Mesenteric fat pad (tissue), 1 donor: ENCODE measurements around the gene SEMA7A. TPM values are rescaled to one million over a fixed set of nuclear protein-coding genes. Genes with fewer than 3 reads are reported as not detected.

Source experiments
- DNase-seq: peaks from one replicate; pipeline ENCODE4 v3.0.0-alpha.2; 2020; ENCODE audit warnings: low spot score
- total RNA-seq: library from RNA; stranded (reverse); fragmentation: NEBNext Ultra II Directional; extraction: Animal tissue kit (Norgen Biotek cat#: 25700); gene quantifications from one replicate; pipeline ENCODE4 v1.2.1, GENCODE V29; 2021
- donor health status: DM: yes; HTN: yes; CAD: no.

The SEMA7A gene
- total RNA-seq, 1 donor from 2014 or later = 2.1 TPM

DNA sequence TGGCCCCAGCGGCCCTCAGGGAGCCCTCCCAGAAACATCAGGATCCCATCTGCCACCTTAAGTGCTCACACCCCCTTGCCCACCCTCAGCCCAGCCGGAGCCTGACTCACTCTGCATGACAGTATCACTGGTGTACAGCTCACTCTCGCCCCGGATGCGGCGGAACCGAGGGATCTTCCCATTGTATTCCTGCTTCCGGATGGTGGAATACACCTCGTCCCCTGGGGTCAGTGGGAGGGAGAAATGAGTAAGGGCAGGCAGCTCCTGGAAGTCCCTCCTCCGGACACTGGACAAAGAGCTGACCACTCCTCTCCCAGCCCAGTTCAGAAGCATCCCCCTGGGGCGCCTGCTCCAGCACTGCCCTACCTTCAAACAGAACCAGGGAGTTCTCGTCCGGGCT lies 16.5 kb downstream of the SEMA7A start:
- no peak for DNase-seq

DNA sequence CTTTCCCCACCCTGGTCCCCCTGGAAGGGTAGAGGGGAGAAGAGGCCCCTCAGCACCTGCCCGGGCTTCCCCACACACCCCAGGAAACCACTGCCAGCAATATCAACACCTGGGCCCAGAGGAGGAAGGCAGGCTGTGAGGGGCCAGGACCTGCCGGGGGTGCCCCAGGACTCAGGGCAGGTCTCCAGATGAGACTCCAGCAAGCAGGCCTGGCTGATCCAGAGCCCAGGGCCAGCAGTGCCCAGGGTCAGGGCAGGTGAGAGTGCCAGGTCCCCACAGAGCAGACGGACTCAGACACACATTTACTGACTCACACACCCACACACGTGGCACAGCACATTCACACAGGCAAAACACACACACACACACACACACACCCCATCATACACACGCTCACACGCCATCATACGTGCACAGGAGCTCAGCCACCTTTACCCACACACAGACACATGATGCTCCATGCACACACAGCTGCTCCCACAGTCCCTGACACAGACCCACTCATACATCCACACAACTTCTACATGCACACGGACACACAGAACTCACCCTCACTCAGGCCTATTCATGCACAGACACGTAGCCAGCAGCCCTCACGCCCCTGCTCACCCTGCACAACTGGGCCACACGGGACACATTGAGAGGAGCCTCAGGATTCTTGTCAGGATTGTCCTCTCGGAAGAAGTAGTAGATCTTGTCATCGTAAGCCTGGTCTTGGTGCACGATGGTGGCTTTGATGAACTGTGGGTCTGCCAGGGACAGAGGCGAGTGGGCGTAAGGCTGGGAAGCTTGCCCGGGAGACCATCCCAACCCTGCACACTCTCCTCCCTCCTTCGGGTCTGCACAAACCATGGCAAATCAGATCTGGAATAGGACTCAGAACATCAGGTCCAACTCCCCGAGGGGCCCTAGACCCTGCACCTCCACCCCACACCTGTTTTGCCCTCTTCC lies 17.5 kb downstream of the SEMA7A start:
- DNase-seq = no peak

DNA sequence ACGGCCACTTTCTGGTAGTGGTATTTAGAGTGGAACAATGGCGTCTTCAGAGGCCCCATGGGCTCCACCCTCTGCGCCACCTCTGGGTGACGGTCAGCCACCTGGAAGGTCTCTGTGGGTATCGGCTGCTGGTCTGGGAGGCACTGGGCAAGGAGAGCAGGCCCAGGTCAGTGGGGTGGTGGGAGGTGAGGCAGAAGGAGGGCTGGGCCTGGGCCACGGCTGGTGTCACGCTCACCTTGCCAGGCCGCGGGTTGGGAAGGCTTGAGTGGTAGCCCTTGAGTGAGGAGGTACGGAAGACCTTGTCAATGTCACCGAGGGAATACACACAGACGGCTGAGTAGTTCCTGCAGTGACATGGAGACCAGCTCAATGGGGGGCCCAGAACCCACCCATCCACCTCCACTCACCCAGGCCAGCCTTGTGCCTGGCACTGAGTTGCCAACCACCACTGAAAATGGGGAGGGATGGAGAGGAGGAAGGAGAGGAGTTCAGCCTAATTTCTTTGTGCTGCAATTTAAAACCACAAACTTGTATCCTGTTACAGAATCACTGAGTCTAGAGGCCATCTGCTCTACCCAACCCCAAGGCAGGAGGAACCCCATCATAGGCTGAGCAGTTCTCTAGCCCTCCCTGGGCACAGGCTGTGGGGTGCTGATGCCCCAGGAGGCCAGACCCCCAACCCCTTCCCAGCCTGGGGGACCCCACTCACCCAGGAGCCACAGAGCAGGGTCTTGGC lies 19.0 kb downstream of the SEMA7A start:
- no peak for DNase-seq

DNA sequence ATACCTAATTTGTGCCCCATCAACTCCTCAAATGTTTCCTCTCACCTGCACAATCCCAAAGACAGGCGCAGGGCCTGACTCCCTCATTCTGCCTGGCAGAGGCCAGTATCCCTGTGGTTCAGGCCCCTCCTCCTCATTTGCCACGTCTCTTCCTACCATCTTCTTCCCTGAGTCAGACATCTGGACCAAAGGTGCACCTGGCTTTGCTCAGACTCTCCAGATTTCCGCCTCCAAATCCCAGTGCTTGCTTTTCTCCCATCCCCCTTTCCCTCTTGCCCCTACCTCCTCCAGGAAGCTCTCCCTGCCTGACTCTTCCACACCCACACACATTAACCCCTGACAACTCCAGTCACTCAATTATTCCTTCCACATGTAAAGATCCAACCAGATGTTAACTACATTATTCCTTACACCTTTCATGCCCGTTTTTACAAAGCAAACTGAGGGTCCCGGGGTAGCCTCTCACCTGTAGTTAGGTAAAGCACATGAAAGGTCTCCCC lies 19.6 kb downstream of the SEMA7A start:
- DNase-seq = no peak

DNA sequence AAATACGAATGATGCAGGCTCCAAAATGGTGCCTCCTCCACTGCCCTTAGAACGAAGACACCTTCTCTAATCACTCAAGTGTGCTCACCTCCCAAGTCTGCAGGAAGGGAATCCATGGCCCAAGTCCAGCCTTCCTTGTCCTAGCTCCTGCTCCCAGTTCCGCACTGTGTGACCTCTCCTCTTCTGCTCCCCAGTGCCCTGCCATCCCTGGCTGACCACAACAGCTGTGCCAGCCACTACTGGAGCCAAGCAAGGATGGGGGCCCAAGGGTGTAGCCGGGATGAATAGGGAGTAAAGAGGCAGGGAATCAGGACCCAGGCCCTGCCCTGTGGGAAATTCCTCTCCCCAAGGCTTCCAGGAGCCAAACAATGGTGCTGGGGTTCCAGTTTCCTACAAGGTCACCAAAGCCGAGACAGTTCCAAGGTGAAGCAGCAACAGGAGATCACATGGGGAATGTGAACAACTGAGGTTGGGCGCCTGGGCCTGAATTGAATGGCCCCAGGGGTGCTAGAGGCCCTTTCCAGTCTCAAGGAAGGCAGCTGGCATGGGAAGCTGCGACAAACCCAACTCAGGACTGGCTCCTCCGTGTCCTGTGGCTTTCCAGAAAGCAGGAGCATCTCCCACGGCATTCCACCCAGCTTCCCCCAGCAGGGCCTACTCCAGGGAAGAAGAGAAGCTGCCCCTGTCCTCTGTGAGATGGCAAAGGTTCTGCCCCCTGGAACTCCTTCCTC lies 20.2 kb downstream of the SEMA7A start:
- no peak for DNase-seq

DNA sequence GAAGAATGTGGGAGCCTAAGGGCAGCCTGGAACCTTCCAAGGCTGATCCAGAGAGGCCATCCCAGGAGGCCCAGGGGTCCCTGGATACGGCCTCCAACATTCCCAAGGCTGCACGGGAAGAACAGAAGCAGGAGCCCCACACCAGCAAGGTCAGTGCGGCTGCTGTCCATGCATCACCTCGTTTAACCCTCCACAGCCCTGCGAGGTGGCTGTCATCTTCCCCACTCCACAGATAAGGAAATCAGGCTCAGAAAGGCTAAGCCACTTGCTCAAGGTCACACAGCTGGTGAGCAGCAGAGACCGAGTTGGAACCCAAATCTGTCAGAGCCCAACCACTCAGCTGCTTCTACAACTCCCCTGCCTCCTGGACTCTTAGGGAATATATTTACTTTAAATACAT lies 21.6 kb downstream of the SEMA7A start:
- no peak for DNase-seq

DNA sequence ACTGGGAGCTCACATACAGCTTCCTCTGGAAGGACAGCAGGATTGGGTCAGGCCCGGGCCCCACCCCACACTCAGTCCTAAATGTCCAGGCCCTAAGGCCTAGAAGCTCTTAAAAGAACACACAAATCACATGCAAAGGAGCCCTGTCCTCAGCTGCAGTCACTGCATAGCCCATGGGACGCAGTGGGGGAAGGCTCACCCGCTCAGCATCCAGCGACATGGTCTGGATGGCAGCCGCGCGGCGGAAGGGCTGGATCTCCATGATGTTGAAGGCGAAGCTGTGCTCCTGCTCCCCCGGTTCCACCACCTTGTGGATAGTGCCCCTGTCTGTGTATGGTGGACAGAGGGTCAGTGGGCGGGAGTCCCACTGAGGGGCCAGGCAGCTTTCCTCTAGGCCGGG lies 22.1 kb downstream of the SEMA7A start:
- no peak for DNase-seq

DNA sequence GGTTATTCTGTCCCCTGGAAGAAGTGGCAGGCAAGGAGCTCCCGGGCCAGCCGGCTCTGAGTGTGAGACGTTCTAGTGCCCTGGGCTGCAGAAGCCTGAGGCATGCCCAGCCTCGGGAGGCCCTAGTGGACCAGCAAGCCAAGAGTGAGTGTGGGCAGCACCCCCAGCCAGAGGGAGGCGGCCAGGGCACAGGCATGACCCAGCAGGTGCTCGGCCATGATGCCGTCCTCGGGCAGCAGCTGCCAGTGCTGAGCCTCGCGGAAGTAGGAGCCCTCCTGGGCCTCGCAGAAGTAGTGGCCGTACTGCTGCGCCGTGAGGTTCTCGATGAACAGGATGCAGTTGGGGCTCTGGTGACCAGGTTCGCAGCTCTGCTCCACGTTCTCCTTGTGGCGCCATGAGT lies 23.3 kb downstream of the SEMA7A start:
- no peak for DNase-seq

DNA sequence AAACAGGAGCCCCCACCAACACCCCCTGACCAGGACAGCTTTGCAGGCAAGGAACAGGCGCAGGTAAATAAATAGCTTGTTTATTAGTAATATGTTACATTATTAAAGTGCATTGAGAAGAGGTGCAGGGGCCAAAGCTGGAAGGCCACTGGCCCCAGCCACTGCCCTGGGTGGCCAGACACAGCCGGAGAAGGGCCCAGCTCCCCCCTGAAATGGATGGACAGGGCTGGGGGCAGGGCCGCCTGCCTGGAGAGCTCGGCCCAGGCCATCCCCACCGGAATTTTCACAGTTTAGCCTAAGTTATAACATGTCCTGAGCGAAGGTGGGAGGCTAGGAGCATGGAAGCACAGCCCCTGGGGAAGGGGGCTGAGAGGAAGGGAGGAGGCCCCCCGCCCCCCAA lies 24.5 kb downstream of the SEMA7A start:
- no peak for DNase-seq

DNA sequence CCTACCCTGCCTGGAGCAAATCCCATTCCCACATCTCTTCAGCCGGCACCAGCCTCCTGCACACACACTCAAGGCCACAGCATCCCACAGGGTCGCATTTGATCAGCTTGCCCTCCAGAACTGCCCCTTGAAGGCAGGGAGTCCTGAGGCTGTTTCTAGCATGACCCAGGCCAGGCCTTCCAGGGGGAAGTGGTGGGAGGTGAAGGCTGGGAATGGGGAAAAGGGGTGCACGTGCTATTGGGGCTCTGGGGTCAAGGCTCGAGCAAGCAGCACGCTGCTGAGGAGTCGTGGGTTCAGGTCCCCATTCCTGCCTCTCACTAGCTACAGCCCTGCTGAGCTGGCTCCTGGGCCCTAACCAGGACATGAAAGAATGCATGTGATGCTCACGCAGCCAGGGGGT lies 24.9 kb downstream of the SEMA7A start:
- DNase-seq = no peak

DNA sequence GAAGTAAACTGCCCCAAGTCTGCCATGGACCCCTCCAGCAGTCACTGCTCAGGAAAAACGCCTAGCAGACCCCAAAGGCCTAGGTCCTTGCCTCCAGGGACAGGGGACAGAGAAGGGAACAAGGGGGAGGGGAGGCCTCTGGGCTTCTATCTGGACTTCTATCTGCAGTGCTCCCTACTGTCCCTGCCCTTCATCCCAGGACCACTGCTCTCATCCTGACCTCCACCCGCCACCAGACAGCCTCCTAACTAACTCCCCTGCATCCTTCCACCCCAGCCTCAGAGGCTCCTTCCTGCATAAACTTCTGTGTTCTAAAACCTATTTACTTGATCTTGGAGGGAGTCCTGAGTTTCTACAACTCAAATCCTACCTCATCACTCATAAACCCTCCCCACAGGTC lies 25.4 kb downstream of the SEMA7A start:
- no peak for DNase-seq

DNA sequence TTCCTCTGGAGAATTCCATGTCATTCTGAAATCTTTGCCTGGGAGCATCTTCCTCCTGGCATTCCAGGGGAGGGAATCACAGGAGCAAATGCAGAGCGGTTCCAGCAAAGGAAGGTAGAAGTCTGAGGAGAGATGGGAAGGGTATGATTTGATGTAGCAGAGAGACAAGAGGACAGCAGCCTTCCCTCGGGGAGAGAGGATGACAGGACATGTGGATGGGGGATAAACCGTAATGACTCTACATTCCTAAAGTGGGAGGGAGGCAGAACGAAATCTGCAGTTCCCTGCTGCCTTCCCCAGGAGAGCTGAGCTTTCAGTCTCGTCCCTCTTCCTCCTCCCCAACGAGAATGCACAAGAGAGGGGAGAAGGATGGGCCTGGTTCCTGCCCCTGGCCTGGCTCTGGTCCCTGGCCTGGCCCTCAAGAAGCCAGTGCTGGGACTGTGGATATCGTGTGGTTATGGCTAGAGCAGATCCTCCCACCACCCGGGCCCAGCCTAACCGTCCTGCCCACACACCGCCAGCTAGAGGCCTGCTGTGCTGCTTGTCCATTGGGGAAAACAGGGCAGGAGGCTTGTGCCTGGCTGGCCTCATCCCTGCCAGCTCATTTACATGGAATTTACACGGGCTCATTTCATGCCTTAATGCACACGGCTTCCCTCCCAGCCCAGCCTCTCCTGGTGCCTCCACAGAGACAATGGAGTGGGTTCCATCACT lies 26.6 kb downstream of the SEMA7A start:
- no peak for DNase-seq

DNA sequence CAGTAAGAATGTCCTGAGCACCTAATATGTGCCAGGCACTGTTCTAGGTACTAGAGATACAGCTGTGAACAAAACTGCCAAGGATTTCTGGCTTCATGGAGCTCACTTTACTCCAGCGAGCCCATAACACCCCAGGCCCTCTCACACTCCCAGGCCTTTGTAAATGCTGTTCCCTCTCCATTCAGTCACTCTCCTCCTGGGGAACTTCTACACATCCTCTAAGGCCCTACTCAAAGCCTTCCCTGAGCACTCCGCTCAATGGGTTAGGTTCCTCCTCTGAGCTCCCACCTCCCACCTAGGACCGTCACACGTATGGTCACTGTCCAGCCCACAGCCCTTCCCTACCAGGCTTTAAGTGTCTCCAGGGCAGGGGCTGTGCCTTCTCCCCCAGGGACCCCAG lies 27.2 kb downstream of the SEMA7A start:
- DNase-seq = no peak

DNA sequence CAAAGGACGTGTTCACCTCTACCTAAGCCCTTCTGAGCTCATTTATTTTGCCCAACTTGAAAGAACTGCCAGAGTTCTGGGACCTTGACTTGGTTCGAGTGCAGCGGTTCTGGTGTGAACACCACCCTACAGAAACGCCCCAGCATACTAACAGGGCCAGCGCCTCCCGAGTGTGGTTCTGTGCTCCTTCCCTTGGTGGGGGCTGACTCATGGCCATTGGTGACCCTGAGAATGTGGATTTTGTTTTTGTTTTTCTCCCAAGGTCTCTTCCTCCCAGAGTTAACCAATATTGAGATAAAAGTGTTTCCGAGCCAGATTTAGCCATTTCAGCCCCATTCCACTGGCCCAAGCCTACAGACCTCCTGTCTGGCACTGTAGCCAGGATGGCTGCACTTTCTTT lies 27.9 kb downstream of the SEMA7A start:
- DNase-seq = no peak

DNA sequence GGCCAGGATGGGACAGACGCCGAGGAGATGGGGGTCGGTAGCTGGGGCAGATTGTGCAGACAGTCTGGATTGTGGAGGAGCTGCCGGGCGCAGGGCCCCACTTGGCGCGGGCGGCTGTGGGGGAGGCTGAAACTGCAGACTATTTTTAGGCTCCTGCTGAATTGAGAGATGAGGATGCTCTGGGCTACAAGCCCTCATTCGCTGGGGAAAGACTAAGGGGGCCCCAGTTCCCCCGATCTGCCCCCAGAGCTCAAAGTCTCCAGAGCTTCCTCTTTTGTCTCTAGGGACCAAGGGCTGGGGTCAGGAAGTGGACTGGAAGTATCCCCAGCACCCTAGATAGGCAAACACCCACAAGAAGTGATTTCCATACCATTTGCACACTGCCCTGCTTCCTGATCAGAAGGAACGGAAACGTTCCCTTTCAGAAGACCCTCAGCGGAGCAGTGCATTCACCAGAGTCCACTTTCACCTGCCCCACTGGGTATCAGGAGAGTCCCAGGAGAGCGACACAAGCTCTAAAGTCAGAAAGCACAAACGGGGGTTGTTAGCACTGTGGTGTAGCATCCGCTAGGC lies 29.7 kb downstream of the SEMA7A start:
- no peak for DNase-seq

DNA sequence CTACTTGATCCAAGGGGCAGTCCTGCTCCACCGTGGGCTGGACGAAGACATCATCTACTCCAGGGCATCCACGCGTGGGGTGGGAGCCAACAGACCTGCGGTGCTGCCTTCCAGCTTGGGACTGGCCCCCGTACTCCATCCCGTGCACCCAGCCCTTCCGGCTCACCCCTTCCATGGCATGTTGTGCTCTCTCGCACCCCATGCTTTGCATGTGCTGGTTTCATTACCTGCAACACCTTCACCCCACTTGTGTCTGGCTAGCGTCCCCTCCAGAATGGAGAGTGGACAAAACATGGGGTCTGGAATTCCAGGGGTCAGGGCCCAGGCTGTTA lies 30.2 kb downstream of the SEMA7A start:
- no peak for DNase-seq

DNA sequence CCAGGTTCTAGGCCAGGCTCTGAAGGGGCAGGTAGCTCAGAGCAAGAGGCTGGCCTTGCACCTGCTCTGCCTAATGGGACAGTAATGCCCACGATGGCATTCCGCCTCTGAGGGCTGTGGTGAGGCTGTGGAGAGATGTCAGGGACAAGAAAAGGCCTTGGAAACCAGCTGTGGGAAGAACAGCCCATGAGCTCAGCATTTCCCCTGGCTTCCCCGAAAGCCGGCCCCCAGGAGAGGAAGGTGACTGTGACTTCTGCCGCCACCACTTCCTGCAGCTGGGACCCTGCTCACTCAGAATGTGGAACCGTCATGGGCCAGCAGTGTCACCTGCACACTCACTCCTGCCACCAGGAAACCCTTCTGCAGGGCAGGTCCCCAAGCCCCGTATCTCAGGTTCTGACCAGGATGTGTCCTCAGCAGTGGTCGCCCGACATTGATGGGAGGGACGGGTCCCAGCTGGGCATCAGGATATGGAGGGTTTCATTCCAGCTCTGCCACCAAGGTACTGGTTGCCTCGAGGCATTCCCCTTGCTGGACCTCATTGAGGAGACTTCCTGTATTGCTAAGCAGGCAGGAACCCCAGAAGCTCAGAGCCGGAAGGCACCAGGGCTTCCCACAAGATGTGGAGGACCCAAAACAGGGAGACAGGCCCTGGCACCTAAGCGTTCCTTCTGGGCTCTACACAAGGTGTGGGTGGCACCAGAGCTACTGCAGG lies 30.7 kb downstream of the SEMA7A start:
- no peak for DNase-seq

DNA sequence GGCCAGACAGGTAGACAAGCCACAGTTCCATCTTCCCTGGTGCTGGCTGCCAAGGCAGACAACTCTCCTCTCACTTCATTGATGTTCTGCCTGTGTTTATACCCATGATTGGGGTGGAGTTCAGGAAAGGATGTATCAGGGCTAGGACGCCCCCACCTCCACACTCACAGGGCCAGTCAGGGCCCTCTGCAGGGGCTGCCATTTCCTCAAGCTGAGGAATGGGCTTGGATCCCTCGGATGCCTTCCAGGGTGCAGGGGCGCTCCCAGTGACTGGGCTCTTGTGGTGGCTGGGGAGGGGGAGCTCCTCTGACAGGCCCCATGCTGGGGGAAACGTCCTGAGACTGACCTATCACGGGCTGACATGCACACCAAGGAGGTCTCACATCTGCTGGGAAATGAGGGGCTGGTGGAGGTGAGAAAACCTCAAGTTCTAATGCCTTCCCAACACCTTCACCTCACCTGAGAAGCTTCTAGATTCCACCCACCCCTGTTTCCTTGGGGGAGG lies 31.4 kb downstream of the SEMA7A start:
- no peak for DNase-seq

DNA sequence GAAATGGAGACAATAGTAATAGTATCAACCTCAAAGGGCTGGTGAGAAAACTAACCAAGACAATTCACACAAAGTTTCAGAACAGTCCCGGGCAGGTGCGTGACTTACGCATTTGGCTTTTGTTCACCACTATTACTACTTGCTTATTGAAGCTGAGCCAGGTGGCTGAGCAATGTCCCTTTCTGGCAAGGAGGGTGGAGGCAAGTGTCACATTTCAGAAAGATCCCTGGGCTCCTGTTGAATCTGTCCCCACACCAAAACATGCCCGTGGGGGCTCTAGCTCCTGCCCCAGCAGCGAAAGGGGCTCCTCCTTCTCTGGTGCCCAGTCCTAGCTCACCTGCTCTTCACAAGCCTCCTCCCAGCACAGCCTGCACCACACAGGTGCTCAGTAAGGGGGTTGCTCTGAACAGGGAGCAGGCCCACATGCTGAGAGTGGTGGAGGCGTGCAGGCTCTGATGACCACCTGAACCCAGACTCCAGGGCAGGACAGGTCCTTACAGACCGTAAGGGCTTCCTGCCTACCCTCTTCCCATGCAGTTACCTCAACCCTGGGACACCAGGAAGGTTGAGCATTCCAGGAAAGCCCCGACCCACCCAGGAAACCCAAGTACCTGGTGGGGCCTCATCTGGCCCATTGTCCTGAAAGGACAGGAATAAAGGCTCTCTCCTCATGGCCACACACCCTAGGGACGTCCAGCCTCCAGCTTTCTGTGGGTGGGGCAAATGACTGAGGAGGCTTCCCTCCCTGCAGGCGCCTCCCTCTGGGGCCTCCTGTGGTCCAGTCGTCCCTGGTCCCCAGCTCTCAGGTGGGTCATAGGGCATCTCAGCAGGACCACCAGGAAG lies 32.6 kb downstream of the SEMA7A start:
- no peak for DNase-seq
